ENCODE data around the gene CBX5.
A peak's percentile ranks its signal among the peaks of the same experiment; 100 is the strongest.

CBX5 gene

GRCh38 chr12:54296393-54297099, 16.6 kb upstream of the CBX5 start:
- TF ChIP-seq, protein P1, sequence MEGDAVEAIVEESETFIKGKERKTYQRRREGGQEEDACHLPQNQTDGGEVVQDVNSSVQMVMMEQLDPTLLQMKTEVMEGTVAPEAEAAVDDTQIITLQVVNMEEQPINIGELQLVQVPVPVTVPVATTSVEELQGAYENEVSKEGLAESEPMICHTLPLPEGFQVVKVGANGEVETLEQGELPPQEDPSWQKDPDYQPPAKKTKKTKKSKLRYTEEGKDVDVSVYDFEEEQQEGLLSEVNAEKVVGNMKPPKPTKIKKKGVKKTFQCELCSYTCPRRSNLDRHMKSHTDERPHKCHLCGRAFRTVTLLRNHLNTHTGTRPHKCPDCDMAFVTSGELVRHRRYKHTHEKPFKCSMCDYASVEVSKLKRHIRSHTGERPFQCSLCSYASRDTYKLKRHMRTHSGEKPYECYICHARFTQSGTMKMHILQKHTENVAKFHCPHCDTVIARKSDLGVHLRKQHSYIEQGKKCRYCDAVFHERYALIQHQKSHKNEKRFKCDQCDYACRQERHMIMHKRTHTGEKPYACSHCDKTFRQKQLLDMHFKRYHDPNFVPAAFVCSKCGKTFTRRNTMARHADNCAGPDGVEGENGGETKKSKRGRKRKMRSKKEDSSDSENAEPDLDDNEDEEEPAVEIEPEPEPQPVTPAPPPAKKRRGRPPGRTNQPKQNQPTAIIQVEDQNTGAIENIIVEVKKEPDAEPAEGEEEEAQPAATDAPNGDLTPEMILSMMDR (IDR thresholded peaks at IDR 0.05), result no peak

GRCh38 chr12:54294953-54295566, 15.1 kb upstream of the CBX5 start:
- TF ChIP-seq, protein P1 (IDR thresholded peaks at IDR 0.05), result no peak

- TF ChIP-seq, protein P1 (IDR thresholded peaks at IDR 0.05), result peak; percentile 73
Observed at GRCh38 chr12:54294152-54294952, 14.4 kb upstream of the CBX5 start.

GRCh38 chr12:54292931-54293241, 13.0 kb upstream of the CBX5 start:
- TF ChIP-seq, protein P1 (IDR thresholded peaks at IDR 0.05), result no peak

DNA sequence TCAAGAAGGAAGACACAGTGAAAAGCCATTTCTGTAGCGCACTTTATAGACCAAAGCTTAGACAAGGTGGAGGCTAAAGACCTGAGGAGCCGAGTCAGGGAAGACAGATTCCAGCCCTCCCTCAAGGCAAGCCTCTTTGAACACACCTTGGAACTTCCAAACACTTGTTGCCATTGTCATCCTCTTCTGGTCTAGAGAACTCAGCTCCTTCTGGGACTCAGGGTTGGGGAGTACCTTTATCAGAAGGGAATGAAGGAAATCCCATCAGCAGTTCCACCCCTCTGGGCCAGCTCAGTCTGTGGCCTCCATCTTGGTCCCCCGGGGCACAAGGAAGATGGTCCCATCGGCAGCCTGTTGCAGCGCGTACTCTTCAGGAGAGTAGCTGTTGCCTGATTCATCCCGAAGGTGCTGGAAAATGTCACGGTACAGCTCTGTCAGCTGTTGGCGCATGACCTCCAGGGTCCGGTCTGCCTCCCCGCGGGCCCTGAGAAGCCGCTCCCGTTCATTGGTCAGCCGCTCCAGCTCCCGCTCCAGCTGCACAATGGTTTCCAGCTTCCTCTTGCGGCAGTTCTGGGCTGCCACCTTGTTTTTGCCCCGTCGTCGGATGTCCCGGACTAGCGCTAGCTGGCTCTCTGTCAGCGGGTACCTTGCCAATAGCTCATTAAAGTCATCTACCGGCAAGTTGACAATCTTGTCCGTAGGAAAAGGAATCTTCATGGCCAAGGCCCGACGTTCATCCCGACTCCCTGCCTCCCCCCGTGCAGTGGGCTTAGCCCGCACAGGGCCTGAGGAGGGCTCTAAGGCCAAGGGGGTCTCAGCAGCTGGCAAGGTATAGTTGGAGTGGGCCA, 12.4 kb upstream of the CBX5 start:
- TF ChIP-seq, protein P1 (IDR thresholded peaks at IDR 0.05), result no peak

- TF ChIP-seq, protein P1 (IDR thresholded peaks at IDR 0.05), result no peak
Observed at GRCh38 chr12:54287261-54288157, 7.6 kb upstream of the CBX5 start.
